GM18870 (cell line): Measurements from ENCODE around the gene IRF7.
"Not testable (repeated sequence)": the region's sequence is repeated elsewhere in the genome, so short reads cannot be mapped to it uniquely, and the experiment has no call there.

Source experiments
- ATAC-seq: cut with Tn5 transposase; IDR thresholded peaks from one replicate; pipeline ENCODE4 v1.9.1; 2021; ENCODE audit warnings: moderate library complexity; ENCODE audit not compliant: unreplicated experiment

IRF7 gene

DNA sequence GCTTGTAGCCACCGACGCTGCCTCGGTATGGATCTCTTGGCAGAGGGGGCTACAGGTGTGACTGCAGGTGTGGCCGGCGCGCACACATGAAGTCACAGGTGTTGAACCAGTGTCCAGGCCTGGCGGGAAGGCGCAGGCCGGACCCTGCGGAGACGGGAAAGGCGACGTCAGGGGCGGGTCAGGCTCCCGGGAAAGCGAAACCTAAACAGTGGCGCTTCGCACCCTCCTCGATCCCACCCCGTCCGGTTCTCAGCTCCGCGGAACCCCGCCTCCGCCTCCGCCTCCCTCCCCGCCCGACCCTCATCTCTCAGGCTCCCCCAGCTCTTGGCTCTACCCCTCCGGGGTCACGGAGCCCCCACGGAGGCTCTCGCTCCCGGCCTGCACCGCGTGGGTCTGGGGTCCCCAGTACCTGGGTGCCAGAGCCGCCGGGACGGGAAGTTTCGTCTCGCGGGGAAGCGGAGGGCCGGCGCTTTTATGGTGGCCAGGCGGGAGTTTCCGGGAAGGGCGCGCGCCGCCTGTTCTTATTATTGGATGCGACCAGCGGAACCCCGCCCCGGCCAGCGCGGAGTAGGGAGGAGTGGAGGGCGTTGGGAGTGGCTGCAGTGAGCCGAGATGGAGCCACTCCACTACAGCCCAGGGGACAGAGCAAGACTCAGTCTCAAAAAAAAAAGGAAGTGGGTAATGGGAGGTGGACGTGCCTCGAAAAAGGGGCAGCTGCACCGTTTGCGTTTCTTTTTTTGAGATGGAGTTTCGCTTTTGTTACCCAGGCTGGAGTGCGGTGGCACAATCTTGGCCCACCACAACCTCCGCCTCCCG is at the start of gene IRF7:
TSS of gene IRF7 (minus strand) at position 447 of the 816 bp plus-strand sequence. CDS start 586 bp downstream, outside the sequence.
- peak; percentile 62 for ATAC-seq

DNA sequence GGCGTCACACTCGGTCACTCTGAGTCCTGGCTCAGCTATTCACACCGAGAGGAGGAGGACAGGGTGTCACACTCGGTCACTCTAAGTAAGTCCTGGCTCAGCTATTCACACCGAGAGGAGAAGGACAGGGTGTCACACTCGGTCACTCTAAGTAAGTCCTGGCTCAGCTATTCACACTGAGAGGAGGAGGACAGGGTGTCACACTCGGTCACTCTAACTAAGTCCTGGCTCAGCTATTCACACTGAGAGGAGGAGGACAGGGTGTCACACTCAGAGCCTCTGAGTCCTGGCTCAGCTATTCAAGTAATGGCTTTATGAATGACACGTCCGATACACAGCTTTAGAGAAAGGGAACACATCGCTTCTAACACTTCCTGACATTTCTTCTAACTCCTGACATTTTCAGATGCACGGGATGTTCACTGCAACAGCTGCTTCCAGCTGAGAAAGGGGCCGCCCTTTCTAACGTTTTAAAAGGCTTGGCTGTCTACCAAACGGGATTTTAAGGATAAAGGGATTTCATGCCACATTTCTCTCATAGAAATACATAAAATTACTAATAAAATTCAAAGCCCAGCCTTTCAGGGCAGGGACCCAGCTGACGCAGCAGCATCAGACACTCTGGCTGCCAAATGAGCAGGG is 49.4 kb upstream of the IRF7 start:
- no peak for ATAC-seq

DNA sequence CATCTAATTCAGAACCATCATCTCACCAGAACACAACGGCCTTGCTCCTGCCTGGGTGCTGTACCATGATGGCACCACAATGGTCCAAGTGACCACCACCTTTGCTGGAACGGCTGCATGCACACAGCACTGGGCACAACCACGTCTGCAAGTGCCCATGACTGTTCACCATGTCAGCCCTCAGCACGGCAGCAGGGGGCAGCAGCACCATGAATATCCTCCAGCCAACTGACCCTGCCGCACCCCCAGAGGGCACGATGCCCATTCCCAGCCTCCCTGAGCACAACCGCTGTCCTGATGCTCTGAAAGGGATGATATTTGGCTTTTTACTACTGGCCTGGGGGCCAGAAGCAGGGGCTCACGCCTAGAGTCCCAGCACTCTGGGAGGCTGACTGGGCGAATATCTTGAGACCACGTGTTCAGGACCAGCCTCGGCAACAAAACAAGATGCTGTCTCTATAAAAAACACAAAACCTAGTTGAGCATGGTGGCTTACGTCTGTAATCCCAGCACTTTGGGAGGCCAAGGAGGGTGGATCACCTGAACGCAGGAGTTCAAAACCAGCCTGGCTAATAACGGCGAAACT is 47.0 kb upstream of the IRF7 start:
- ATAC-seq = no peak

DNA sequence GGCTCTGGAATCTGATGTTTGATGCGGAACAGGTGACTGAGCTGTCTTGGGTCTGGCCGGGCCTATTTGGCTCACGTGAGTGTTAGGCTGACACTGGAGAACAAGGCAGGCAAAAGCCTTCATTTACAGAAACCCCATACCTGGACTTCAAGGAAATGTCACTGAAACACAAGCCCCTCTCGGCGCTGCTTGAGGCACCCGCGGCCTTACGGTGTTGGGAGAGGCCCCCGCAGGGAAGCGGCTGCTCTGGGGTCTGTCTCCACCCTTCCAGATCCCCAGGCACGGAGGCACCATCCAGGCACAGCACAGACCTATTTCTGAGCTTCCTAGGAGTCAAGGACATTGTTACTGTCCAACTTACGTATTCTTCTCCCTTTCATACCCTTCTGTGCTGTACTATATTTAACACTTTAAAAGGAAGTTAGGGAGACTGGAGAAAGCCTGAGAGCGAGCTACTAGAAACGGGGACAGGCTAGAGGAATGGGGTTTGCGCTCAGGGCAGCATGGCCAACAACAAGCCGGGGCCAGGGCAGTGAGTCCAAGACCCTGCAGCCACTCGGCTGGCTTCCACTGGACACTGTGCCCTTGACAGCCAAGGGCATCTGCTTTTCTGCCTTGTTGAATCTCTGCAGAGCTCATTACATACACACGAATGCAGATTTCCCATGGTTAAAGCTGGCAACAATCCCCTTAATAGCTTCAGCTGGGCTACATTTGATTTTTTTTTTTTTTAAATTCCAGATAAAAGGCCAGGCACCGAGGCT is 45.1 kb upstream of the IRF7 start:
- ATAC-seq = no peak

GRCh38 chr11:660281-660680 is 44.5 kb upstream of the IRF7 start:
- ATAC-seq = no peak

GRCh38 chr11:659532-660085 is 43.9 kb upstream of the IRF7 start:
- ATAC-seq = no peak

DNA sequence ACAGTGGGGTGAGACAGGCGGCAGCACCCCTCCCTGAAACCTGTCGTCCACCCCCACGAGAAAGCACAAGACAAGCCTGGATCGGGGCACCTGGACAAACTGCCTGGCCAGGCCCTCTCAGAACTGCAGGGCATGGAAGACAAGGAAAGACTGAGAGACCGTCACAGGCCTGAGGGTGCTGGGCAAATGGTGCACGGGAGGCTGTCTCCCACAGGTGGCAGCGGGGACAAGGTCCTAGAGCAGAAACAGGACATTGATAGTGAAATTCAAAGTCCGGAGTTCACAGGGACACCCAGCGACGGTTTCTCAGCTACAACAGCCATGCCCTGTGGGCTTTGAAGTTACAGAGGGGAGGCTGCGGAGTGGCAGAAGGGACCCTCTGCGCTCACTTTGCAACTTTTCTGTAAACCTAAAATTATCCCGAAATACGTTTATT is 42.0 kb upstream of the IRF7 start:
- ATAC-seq = no peak

GRCh38 chr11:656866-657265 is 41.1 kb upstream of the IRF7 start:
- no peak for ATAC-seq

GRCh38 chr11:656426-656825 is 40.7 kb upstream of the IRF7 start:
- no peak for ATAC-seq

DNA sequence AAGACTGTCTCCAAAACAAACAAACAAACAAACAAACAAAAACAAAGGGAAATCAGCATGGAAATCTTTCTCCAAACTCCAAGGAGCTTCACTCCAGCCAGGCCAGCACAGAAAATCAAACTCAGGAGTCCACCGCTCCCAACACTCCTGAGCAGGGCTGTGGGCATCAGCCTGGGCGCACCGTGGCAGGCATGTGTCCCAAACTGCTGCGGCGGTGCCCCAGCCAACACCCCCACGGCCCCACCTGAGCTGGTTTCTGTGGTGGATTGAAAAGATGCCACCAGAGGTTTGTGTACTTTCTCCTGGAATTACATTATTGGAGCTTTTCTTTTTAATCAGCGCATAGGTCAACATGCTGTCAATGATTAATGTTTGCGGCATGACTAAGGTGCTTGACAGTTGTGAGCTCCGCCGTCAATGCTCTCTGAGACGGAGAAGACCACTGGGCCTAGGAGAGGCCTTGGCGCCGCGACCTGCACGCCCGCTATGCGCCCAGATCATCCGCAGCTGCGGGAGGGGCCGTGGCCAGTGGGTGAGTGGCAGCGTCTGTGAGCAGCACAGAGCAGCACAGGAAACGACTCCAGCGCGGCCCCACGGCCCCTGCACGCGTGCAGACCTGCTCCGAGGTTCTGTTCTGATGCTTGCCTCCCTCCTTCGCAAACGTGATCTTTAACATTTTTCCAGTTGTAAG is 39.4 kb upstream of the IRF7 start:
- ATAC-seq = no peak

- ATAC-seq = not testable (repeated sequence)
Observed at GRCh38 chr11:654444-654843, 38.7 kb upstream of the IRF7 start.

- ATAC-seq = no peak
Observed at GRCh38 chr11:653837-654236, 38.1 kb upstream of the IRF7 start.

GRCh38 chr11:653136-653535 is 37.4 kb upstream of the IRF7 start:
- not testable (repeated sequence) for ATAC-seq

DNA sequence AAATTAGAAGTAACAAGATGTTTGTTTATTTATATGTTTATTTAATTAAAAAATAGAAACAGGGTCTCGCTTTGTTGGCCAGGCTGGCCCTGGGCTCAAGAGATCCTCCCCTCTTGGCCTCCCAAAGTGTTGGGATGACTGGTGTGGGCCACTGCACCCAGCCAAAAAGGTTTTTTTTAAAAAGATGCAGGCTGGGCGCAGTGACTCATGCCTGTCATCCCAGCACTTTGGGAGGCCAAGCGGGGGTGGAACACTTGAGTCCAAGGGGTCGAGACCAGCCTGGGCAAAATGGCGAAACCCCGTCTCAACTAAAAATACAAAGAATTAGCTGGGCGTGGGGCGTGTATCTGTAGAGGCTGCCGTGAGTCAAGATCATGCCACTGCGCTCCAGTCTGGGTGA is 34.7 kb upstream of the IRF7 start:
- ATAC-seq = no peak

DNA sequence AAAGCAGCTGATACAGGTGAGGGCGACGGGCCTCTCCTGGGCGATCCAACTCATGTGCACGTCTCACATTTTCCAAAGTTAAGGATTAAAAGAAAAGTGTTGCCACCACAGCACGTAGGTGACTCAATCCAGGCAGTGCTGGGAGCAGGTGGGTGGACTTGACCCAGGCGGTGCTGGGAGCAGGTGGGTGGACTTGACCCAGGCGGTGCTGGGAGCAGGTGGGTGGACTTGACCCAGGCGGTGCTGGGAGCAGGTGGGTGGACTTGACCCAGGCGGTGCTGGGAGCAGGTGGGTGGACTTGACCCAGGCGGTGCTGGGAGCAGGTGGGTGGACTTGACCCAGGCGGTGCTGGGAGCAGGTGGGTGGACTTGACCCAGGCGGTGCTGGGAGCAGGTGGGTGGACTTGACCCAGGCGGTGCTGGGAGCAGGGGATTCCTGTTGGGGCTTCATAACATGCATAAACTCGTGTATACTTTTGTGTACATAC is 32.0 kb upstream of the IRF7 start:
- ATAC-seq = not testable (repeated sequence)

- no peak for ATAC-seq
Observed at GRCh38 chr11:646214-646613, 30.5 kb upstream of the IRF7 start.

DNA sequence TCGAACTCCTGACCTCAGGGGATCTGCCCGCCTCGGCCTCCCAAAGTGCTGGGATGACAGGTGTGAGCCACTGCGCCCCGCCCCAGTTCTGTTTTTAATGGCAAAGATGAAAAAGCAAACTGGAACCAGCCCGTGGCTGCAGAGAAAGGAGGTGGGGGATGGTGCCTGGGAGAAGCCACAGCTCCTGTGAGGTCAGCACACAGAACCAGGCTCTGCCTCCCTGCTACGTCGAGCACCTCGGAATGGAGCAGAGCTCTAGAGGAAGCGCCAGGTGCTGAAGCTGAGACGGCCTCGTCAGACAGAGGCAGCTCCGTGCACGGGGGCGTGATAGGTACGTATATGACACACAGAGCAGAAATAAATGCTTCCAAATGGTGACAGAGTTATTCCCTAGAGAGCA is 29.8 kb upstream of the IRF7 start:
- no peak for ATAC-seq

DNA sequence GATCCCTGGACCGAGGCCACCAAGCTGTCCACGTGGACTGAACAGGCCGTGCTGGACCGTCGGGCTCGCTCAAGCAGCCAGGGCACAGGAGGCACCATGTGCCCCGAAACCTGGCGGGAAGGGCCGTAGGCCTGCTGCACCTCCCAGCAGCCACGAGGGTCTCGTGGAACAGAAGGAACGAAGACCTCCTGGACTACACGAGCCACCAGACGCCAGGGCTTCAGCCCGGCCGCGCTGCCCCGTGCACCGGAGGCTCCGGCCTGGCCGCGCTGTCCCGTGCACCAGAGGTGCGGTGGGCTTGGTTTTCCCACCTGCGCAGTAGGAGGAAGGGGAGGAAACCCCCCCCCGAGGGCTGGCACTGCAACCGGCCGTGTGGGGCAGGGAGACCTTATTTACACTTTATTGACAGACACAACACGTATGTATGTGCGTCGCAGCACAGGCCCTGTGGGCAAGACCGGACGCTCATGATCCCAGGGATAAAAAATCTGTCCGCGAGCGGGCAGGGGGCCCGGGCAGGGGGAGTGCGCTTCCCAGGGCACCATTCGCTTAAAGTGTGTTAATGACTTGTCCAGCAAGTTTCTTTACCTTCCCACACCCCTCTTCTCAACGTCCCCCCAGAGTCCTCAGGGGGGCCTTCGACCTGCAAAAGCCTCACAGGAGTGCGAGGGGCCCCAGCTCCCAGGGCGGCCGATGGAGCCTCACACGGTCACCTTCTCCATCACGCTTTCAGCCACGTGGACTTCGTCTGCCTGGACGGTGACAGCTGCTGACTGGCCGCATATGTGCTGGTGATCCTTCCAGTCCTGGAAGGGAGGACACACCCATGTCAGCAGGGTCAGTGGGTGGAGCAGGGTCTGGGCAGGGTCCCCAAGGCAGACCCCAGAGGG is 28.3 kb upstream of the IRF7 start:
- ATAC-seq = no peak

DNA sequence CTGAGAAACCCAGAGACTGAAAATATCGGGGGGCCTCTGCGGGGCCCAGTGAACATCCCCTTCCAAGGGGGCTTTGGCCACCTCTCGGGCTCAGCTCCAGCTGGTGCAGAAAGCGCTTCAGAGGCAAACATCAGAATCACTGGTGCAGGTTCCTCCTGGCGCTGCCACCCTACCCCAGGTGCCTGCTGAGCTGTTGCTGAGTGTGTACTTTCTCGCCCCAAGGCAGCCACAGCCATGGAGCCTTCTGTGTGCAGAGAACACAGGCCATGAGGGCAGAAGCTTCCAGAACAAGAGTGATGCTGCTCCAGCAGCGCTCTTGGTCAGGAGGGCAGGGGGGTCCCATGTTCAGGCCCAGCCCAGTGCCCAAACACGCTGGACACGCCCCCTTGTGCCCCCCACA is 27.6 kb upstream of the IRF7 start:
- no peak for ATAC-seq
